DMS53 treated with DMSO at 0.1 percent for 48 hours (cell line): ENCODE results near the gene C22orf39.

Experiments used
- DNase-seq: peaks from one replicate; lab custom pipeline; 2025; ENCODE audit not compliant: unreplicated experiment; lab: John Stamatoyannopoulos, UW

The C22orf39 gene

GRCh38 chr22:19430890-19431541 is 16.5 kb downstream of the C22orf39 start:
- DNase-seq = no peak

GRCh38 chr22:19429950-19430889 is 17.3 kb downstream of the C22orf39 start:
- no peak for DNase-seq

GRCh38 chr22:19424186-19424500 is 23.4 kb downstream of the C22orf39 start:
- no peak for DNase-seq

- DNase-seq = no peak
These were observed 24.8 kb downstream of the C22orf39 start for GRCh38 chr22:19422440-19423301.

- no peak for DNase-seq
These were observed 27.2 kb downstream of the C22orf39 start for GRCh38 chr22:19420321-19420720.

GRCh38 chr22:19419464-19420178 is 27.9 kb downstream of the C22orf39 start:
- no peak for DNase-seq

GRCh38 chr22:19419086-19419463 is 28.4 kb downstream of the C22orf39 start:
- no peak for DNase-seq

- DNase-seq = no peak
These were observed 34.6 kb downstream of the C22orf39 start for GRCh38 chr22:19412923-19413322.

GRCh38 chr22:19412478-19412877 is 35.0 kb downstream of the C22orf39 start:
- no peak for DNase-seq

- DNase-seq = no peak
These were observed 35.8 kb downstream of the C22orf39 start for GRCh38 chr22:19411690-19412045.

GRCh38 chr22:19410941-19411689 is 36.4 kb downstream of the C22orf39 start:
- no peak for DNase-seq

GRCh38 chr22:19407649-19408606 is 39.6 kb downstream of the C22orf39 start:
- DNase-seq = no peak

- no peak for DNase-seq
These were observed 40.7 kb downstream of the C22orf39 start for GRCh38 chr22:19406846-19407245.

- no peak for DNase-seq
These were observed 41.2 kb downstream of the C22orf39 start for GRCh38 chr22:19406281-19406811.

- no peak for DNase-seq
These were observed 41.9 kb downstream of the C22orf39 start for GRCh38 chr22:19405652-19406051.

GRCh38 chr22:19405133-19405532 is 42.4 kb downstream of the C22orf39 start:
- no peak for DNase-seq

- DNase-seq = no peak
These were observed 42.8 kb downstream of the C22orf39 start for GRCh38 chr22:19404676-19405075.

- DNase-seq = no peak
These were observed 44.8 kb downstream of the C22orf39 start for GRCh38 chr22:19402642-19403191.

- no peak for DNase-seq
These were observed 46.0 kb downstream of the C22orf39 start for GRCh38 chr22:19401483-19401882.
